HG03135 (cell line): ENCODE results near the gene IFITM5.
"Not testable (repeated sequence)": the region's sequence is repeated elsewhere in the genome, so short reads cannot be mapped to it uniquely, and the experiment has no call there.

ENCODE experiments used
- ATAC-seq: cut with Tn5 transposase; IDR thresholded peaks from one replicate; pipeline ENCODE4 v1.9.1; 2021; ENCODE audit warnings: mild to moderate bottlenecking, moderate library complexity; ENCODE audit not compliant: unreplicated experiment

Gene IFITM5

DNA sequence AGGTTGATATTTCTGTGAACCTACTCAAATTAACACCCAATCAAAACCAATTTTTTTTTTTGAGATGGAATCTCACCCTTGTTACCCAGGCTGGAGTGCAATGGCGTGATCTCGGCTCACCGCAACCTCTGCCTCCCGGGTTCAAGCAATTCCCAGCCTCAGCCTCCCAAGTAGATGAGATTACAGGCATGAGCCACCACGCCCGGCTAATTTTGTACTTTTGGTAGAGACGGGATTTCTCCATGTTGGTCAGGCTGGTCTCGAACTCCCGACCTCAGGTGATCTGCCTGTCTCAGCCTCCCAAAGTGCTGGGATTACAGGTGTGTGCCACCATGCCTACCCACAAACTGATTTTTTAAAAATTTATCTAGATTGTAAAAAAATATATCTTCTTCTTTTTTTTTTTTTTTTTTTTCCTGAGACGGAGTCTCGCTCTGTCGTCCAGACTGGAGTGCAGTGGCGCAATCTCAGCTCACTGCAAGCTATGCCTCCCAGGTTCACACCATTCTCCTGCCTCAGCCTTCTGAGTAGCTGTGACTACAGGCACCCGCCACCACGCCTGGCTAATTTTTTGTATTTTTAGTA is 29.3 kb upstream of the IFITM5 start:
- ATAC-seq: not testable (repeated sequence)

- no peak for ATAC-seq
These were observed 28.7 kb upstream of the IFITM5 start for GRCh38 chr11:328012-328411.

DNA sequence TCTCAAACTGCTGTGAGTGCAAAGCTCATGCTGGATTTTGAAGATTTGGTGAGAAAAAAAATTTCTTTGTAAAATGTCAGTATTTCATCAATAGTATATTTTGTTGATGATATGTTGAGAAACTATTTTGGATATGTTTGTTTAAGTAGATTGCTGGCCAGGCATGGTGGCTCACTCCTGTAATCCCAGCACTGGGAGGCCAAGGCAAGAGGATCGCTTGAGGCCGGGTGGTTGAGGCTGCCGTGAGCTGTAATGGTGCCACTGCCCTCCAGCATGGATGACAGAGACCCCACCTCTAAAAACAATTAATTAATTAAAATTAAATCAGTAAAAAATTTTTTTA is 28.2 kb upstream of the IFITM5 start:
- ATAC-seq: no peak

DNA sequence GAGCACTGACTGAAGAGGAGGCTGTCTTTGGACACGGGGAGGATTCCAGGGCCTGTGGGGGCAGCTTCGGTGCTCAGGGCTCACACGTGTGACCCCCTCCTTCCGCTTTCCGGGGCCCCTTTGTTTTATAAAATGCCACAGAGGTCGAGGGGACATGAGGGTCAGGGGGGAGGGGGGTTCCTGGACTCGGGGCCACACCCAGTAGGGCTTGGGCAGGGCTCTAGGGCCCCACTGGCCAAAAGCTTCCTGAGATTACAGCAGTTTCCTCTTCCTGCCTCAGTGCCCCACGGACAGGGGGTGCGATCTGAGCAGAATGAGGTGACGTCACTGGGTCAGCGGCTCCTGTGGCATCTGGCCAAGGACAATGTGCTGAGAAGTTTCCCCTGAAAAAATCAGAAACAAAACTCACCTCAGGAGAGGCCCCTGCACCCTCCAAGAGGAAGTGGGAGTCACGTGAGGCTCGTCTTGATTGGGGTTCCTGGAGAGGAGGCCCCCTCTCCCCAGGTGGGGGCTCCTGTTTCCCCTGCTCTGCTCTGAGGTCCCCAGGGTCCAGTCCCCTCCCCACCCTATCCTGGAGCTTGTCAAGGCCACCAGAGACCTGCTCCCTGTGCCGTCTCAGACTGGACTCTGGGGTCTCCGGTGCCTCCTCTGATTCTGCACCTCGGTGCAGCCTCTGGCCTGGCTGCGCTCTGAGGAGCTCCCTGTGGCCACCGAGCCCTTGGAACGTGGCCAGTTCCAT is 27.7 kb upstream of the IFITM5 start:
- ATAC-seq: peak; percentile 63

DNA sequence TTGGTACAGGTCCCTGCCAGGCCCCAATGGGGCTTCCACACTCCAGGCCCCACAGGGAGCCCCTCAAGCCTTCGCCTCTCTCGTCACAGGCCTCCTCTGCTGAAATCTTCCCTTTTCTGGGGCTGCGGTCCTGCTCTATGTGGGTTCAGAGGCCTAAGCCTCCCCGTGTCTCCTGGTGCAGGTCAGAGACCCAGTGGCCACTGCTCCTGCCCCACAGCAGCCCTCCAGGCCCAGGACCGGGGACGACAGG is 27.2 kb upstream of the IFITM5 start:
- ATAC-seq: no peak

- ATAC-seq: no peak
These were observed 26.7 kb upstream of the IFITM5 start for GRCh38 chr11:325796-326591.

DNA sequence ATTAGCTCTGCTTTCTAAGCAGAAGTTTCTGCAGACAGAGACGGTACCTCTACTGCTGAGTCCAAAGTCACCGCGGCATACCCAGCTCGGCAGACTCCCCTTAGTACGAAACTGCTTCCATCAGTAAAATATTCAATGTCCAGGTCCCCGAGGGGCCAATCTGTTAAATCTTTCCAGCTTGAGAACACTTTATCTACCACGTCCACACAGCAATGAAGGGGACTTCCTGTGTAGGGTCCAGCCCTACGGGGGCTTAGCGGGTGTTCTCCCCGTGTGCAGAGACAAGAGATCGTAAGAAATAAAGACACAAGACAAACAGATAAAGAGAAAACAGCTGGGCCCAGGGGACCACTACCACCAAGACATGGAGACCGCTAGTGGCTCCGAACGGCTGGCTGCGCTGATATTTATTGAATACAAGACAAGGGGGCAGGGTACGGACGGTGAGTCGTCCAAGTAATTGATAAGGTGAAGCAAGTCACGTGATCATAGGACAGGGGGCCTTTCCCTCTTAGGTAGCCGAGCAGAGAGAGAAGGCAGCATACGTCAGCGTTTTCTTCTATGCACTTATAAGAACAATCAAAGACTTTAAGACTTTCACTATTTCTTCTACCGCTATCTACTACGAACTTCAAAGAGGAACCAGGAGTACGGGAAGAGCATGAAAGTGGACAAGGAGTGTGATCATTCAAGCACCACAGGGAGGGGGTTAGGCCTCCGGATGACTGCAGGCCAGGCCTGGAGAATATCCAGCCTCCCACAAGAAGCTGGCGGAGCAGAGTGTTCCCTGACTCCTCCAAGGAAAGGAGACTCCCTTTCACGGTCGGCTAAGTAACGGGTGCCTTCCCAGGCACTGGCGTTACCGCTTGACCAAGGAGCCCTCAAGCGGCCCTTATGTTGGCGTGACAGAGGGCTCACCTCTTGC is 25.5 kb upstream of the IFITM5 start:
- ATAC-seq: not testable (repeated sequence)

GRCh38 chr11:324156-324555 is 24.8 kb upstream of the IFITM5 start:
- no peak for ATAC-seq

DNA sequence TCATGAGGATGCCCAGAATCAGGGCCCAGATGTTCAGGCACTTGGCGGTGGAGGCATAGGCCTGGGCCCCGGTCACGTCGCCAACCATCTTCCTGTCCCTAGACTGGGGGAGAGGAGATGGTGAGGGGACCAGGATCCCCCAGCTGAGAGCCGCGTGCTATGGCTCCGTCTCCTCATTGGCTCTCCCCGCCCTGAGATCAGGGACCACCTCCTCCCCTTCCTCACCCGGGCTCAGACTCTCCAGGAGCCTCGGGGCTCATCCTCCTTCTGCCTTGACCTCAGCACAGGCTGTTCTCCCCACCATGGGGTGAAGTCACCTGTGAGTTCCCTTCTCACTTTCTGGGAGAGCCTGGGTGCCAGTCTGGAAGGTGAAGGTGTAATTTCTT is 20.6 kb upstream of the IFITM5 start:
- ATAC-seq: not testable (repeated sequence)

- ATAC-seq: peak; percentile 8
These were observed 20.0 kb upstream of the IFITM5 start for GRCh38 chr11:319121-319887.

DNA sequence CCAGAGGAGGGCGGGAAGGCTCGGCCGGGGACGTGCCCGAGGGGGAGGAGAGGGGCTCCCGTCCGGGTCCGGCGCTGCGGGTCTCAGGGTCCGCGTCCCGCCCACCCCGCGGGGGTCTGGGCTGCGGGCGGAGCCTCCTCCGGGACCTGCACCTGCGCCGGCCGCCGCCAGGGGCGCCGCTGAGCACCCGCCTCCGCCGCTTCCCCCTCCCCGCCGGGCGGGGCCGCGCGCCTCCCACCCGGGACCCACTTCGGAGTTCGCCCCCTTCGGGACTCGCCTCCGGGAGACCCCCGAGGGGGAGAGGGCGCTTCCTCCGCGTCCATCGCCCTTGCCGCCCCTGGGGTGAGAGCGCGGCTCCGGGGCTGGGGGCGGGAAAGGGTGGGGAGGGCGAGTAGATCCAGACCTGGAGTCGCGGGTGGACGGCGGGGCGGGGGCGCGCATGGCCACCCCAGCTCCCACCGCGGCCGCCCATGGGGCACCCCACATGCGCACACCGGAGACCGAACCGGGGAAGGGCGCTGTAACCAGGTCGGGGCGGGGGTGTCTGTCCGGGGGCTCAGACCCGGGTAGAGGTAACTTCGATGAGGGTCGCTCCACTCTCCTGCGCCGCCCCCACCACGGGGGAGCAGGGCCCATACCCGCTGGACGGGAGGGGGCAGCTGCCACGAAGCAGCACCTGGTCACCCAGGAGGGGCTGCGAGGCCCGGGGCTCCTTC is 19.2 kb upstream of the IFITM5 start:
- peak; percentile 40 for ATAC-seq

GRCh38 chr11:317668-318404 is 18.5 kb upstream of the IFITM5 start:
- peak; percentile 5 for ATAC-seq

DNA sequence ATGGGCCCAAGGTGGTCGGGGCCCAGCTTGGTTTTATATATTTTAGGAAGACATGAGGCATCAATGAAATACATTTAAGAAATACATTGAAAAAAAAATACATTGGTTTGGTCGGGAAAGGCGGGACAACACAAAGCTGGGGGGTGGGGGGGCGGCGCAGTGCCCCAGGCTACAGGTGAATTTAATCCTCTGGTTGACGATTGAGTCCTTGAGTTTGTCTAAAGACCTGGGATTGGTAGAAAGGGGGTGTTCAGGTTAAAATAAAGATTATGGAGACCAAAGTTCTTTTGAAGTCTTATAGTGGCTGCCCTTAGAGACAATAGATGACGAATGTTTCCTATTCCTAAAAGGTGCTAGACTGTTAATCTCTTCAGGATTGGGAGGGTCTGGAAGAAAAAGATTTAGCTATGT is 17.6 kb upstream of the IFITM5 start:
- ATAC-seq: no peak

DNA sequence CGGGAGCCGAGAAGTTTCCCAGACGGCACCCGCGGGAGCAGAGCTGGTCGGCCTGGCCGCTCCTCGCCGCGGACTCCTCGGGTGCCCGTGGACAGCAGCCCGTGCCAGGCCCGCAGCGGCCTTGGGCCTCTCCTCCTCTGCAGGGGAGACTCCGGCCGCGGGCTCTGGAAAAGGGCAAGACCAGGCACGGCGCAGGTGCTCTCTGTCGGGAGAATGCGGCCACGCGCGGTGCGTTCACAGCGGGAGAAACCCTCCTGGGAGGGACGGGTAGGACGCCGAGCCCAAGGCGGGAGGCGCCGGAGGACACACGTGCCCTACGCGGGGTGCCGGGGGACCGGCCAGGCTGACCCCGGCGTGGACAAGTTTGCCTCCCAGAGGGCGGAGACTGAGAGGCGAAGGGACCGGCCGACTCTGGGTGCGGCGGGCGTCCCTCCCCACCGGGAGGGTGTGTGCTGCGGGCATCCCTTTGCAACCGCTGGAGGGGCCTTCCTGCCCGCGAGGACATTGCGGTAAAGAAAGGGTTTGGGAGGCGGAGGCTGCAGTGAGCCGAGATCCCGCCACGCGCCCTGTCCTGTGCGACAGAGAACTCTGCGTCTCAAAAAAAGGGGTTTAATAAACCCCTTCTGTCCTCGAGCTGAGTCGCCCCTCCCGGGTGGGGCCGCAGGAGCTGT is 16.8 kb upstream of the IFITM5 start:
- no peak for ATAC-seq

- ATAC-seq: no peak
These were observed 16.2 kb upstream of the IFITM5 start for GRCh38 chr11:315516-315994.

DNA sequence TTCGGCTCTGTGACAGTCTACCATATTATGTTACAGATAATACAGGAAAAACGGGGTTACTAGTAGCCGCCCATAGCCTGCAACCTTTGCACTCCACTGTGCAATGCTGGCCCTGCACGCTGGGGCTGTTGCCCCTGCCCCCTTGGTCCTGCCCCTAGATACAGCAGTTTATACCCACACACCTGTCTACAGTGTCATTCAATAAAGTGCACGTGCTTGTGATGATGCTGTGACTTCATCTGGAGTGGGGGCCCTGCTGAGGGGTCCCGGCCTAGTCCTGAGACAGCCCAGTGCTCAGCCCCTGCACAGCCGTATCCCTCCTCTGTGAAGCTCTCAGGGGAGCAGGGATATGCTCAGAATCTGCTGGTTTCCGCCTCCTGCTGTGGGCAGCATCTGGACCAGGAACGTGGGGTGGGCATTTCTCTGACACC is 15.7 kb upstream of the IFITM5 start:
- no peak for ATAC-seq

DNA sequence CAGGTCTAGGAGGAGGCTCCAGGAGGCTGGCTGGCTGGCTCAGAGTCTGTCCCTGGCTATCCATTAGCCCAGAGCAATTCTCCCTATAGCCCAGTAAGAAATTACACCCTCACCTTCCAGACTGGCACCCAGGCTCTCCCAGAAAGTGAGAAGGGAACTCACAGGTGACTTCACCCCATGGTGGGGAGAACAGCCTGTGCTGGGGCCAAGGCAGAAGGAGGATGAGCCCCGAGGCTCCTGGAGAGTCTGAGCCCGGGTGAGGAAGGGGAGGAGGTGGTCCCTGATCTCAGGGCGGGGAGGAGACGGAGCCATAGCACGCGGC is 15.2 kb upstream of the IFITM5 start:
- not testable (repeated sequence) for ATAC-seq

DNA sequence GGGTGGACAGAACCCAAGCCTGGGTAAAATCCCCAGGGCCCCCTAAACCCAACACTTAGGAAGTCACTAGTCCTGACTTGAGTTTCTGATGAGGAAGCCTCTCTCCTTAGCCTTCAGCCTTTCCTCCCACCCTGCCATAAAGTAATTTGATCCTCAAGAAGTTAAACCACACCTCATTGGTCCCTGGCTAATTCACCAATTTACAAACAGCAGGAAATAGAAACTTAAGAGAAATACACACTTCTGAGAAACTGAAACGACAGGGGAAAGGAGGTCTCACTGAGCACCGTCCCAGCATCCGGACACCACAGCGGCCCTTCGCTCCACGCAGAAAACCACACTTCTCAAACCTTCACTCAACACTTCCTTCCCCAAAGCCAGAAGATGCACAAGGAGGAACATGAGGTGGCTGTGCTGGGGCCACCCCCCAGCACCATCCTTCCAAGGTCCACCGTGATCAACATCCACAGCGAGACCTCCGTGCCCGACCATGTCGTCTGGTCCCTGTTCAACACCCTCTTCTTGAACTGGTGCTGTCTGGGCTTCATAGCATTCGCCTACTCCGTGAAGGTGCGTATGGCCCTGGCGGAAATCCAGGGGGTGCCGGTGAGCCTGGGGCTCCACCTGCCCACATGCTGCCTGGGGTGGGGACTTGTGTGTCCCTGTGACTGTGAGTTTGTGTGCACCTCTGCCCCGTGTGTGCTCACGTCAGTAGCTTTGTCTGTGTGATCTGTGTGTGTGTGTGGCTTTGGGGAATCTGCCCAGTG is 14.6 kb upstream of the IFITM5 start, which contains the start of gene IFITM1:
Gene IFITM1 (plus strand): TSS at position 254 of the 767 bp plus-strand sequence. CDS start 131 bp downstream, at position 385.
- peak; percentile 25 for ATAC-seq
